ENCODE results near the gene C1orf105.

The C1orf105 gene

GRCh38 chr1:172478485-172478884 is 58.0 kb downstream of the C1orf105 start (continued):
- TF ChIP-seq ZNF280C (tag by site-specific recombination; IDR thresholded peaks at IDR 0.05) (no peak), SP7 (tag by site-specific recombination; IDR thresholded peaks at IDR 0.05) (no peak), ZSCAN5A (tag by site-specific recombination; IDR thresholded peaks at IDR 0.05) (no peak), TRIM28 (IDR thresholded peaks at IDR 0.05; ENCODE audit: borderline replicate concordance, low read length) (no peak)

- Histone ChIP-seq H3K4me1 (ENCODE audit: control insufficient read depth, insufficient read depth, low read length) (no peaks in the 10 kb centered on the region), H3K4me3 (ENCODE audit: low read depth, low read length) (no peak overlapping the region), H3K27ac (ENCODE audit: extremely low read depth, low read depth, low read length) (no peak overlapping the region), H3K9me3 (ENCODE audit: control insufficient read depth, insufficient read depth, low read depth, low read length) (no peaks in the 10 kb centered on the region), H3K36me3 (ENCODE audit: control insufficient read depth in 2 of 2, insufficient read depth in 1 of 2, low read length in 2 of 2) (no peaks in the 10 kb centered on the region)
- TF ChIP-seq TCF7L2 (IDR thresholded peaks at IDR 0.05; ENCODE audit: borderline replicate concordance, low read depth, low read length): peak; percentile 87
- peak; percentile 59 for TF ChIP-seq FEZF1 (tag by site-specific recombination; IDR thresholded peaks at IDR 0.05)
- TF ChIP-seq ZNF433 (tag by site-specific recombination; IDR thresholded peaks at IDR 0.05; ENCODE audit: low read depth): no peak
- no peak for TF ChIP-seq MYNN (tag by site-specific recombination; IDR thresholded peaks at IDR 0.05; ENCODE audit: borderline replicate concordance)
- no peak for TF ChIP-seq ZNF2 (tag by site-specific recombination; IDR thresholded peaks at IDR 0.05)
- TF ChIP-seq ZNF239 (tag by site-specific recombination; IDR thresholded peaks at IDR 0.05): no peak
- no peak for TF ChIP-seq ZNF23 (tag by site-specific recombination; IDR thresholded peaks at IDR 0.05; ENCODE audit: borderline replicate concordance)
- no peak for TF ChIP-seq ZNF394 (tag by site-specific recombination; IDR thresholded peaks at IDR 0.05; ENCODE audit: borderline replicate concordance)
- no peak for TF ChIP-seq ZNF140 (tag by site-specific recombination; IDR thresholded peaks at IDR 0.05)
- TF ChIP-seq OSR2 (tag by site-specific recombination; IDR thresholded peaks at IDR 0.05): peak; percentile 73; the same call in 1 of the 2 replicates
- no peak for TF ChIP-seq ZNF510 (tag by site-specific recombination; IDR thresholded peaks at IDR 0.05; ENCODE audit: insufficient replicate concordance)
- ChIA-PET CTCF (no interaction called here), POLR2A (no interaction called here)
Measured at GRCh38 chr1:172480431-172480830, 59.9 kb downstream of the C1orf105 start.

GRCh38 chr1:172482044-172482443 is 61.6 kb downstream of the C1orf105 start:
- ChIA-PET CTCF (no interaction called here), POLR2A (no interaction called here)
- no peak overlapping the region for H3K27ac ChIP-seq (ENCODE audit: extremely low read depth, low read depth, low read length)
- no peak overlapping the region for H3K4me3 ChIP-seq (ENCODE audit: low read depth, low read length)
- H3K4me1 ChIP-seq (ENCODE audit: control insufficient read depth, insufficient read depth, low read length): no peaks in the 10 kb centered on the region
- H3K36me3 ChIP-seq (ENCODE audit: control insufficient read depth in 2 of 2, insufficient read depth in 1 of 2, low read length in 2 of 2): no peaks in the 10 kb centered on the region
- H3K9me3 ChIP-seq (ENCODE audit: control insufficient read depth, insufficient read depth, low read depth, low read length): no peaks in the 10 kb centered on the region
- TF ChIP-seq ZNF423 (tag by site-specific recombination; IDR thresholded peaks at IDR 0.05) (no peak), ZNF521 (tag by site-specific recombination; IDR thresholded peaks at IDR 0.05) (no peak), PRDM2 (tag by site-specific recombination; IDR thresholded peaks at IDR 0.05; ENCODE audit: borderline replicate concordance) (no peak), ZBTB49 (tag by site-specific recombination; IDR thresholded peaks at IDR 0.05; ENCODE audit: low read depth) (no peak), ZNF664 (tag by site-specific recombination; IDR thresholded peaks at IDR 0.05) (no peak), ZNF211 (tag by site-specific recombination; IDR thresholded peaks at IDR 0.05; ENCODE audit: low read depth) (no peak), GLI4 (tag by site-specific recombination; IDR thresholded peaks at IDR 0.05) (no peak), SALL2 (tag by site-specific recombination; IDR thresholded peaks at IDR 0.05; ENCODE audit: borderline replicate concordance) (no peak)

All from HEK293 (cell line).